ENCODE measurements around the gene LAMTOR4.
"Not testable (repeated sequence)": the region's sequence is repeated elsewhere in the genome, so short reads cannot be mapped to it uniquely, and the experiment has no call there.

Gene LAMTOR4

DNA sequence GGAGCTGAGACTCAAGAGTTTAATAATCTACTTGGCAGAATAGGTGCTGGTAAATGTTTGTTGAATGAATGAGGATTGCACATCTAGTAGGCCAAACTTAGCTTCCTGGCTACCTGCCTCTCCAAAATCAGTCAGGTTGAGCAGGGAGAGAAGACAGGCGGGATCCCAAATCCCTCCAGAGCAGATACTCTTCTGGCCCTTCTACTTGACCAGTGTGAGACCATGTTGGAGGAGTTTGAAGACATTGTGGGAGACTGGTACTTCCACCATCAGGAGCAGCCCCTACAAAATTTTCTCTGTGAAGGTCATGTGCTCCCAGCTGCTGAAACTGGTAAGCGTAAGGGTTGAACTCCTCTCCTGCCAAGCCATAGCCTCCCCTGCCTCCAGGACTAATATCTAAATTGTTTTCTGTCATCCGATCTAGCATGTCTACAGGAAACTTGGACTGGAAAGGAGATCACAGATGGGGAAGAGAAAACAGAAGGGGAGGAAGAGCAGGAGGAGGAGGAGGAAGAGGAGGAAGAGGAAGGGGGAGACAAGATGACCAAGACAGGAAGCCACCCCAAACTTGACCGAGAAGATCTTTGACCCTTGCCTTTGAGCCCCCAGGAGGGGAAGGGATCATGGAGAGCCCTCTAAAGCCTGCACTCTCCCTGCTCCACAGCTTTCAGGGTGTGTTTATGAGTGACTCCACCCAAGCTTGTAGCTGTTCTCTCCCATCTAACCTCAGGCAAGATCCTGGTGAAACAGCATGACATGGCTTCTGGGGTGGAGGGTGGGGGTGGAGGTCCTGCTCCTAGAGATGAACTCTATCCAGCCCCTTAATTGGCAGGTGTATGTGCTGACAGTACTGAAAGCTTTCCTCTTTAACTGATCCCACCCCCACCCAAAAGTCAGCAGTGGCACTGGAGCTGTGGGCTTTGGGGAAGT lies 24.2 kb upstream of the LAMTOR4 start:
- DNase-seq: no peak

DNA sequence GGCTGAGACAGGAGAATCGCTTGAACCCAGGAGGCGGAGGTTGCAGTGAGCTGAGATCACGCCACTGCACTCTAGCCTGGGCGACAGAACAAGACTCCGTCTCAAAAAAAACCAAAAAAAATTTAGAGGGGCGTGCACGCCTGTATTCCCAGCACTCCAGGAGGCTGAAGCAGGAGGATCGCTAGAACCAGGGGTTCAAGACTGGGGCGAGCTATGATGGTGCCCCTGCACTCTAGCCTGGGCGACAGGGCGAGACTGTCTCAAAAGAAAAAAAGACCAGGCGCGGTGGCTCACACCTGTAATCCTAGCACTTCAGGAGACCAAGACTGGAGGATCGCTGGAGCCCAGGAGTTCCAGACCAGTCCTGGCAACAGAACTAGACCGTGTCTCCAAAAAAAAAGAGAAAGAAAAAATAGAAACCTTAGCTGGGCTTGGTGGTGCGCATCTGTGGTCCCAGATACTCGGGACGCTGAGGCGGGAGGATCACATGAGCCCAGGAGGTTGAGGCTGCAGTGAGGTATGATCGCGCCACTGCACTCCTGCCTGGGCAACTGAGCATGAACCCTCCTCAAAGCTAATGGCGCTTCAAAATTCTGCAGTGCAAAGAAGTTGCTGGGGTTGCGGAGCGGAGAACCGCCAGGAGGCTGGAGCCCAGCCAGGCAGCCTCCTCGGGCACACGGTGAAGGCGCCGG lies 22.3 kb upstream of the LAMTOR4 start:
- no peak for DNase-seq

DNA sequence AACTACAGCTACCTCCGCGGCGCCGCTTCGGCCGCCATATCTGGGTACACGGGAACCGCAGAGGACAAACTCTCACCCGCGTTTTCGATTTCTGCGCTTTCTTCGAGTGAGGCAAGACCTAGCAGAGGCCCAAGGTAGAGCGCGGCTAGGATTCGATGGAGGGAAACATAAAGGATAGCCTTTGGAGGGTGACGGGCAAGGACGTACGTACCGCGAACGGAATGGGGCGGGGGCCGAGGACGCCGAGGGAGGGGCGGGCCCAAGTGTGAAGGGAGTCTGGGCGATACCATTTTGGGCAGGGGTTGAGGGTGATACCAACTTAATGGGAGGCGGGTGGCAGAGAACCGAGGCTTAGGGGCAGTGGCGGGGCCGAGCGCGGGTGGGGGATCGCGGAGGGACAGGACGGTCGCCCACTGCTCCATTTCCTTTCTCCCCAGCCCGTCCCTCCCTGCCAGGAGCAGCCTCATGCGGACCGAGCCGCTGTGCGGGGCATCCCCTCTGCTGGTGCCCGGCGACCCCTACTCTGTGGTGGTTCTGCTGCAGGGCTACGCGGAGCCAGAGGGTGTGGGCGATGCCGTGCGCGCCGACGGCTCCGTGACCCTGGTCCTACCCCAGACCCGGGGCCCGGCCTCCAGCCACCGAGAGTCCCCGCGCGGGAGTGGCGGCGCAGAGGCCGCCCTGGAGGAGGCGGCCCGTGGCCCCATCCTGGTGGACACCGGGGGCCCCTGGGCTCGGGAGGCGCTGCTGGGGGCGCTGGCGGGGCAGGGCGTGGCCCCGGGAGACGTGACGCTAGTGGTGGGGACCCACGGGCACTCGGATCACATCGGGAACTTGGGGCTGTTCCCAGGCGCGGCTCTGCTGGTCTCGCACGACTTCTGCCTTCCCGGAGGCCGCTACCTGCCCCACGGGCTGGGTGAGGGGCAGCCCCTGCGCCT lies 21.5 kb upstream of the LAMTOR4 start, which contains the start of gene MBLAC1:
MBLAC1 (plus strand) TSS at position 37 of the 935 bp plus-strand sequence; CDS start at position 466, 429 bp downstream.
- DNase-seq: peak; percentile 89

DNA sequence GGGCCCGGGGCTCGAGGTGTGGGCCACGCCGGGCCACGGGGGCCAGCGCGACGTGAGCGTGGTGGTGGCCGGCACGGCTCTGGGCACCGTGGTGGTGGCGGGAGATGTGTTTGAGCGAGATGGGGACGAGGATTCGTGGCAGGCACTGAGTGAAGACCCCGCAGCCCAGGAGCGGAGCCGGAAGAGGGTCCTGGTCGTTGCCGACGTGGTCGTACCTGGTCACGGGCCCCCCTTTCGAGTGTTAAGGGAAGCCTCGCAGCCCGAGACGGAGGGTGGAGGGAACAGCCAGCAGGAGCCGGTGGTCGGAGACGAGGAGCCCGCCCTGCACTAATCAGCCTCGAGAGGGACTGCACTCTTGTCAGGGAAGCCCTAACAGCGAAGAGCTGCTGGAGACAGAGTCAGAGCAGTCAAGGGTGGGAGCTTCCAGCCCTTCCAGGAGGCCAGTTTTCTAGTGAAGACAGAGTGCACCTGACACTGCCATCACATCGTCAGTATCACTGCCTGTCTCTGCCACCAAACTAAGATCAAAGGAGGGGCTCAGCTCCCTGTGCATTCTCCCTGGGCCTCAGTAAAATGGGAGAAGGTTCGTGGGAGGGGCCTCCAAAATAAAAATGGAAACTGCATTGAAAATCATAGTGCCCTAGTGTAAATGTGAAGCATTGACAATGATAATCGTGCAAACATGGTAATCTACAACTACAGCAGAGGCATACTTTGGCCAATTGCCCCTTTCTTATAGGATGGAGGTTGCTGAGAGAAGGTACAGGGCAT lies 20.7 kb upstream of the LAMTOR4 start:
- DNase-seq: peak; percentile 32

DNA sequence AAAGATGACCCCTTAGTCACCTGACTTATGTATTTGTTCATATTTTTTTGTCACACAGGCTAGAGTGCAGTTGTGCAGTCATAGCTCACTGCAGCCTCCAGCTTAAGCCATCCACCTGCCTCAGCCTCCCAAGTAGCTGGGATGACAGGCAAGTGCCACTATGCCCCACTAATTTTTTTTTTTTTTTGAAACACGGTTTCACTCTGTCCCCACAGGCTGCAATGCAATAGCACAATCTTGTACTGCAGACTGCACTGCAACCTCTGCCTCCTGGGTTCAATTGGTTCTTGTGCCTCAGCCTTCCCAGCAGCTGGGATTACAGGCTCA lies 20.1 kb upstream of the LAMTOR4 start:
- no peak for DNase-seq

GRCh38 chr7:100130220-100130607 lies 18.5 kb upstream of the LAMTOR4 start:
- DNase-seq: not testable (repeated sequence)

- peak; percentile 90 for DNase-seq
Measured at GRCh38 chr7:100130608-100131453, 17.9 kb upstream of the LAMTOR4 start.

- no peak for DNase-seq
Measured at GRCh38 chr7:100132126-100132525, 16.6 kb upstream of the LAMTOR4 start.

DNA sequence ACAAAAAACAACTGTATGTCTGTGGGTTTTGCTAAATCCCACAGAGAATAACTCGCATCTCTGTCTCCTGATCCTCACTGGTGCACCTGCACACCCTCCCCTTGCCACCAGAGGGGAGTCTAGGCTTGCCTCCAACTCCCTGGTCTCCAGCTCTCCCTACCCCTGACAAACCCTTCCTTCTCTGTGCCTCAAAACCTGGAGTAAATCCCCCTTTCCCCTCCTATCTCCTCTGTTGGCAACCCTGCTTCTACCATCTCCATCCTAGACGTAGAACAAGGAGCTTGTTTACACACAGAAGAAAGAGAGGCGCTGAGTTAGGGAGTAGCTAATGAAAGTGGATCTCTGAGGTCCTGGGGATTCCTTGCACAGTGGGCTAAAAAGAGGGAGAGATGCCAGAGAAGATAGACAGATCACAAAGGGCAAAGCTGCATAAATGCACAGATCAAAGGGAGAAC lies 16.0 kb upstream of the LAMTOR4 start:
- peak; percentile 65 for DNase-seq

- DNase-seq: no peak
Measured at GRCh38 chr7:100137851-100138760, 10.6 kb upstream of the LAMTOR4 start.

- no peak for DNase-seq
Measured at GRCh38 chr7:100141555-100141949, 7.2 kb upstream of the LAMTOR4 start.

- no peak for DNase-seq
Measured at GRCh38 chr7:100142461-100142860, 6.3 kb upstream of the LAMTOR4 start.

DNA sequence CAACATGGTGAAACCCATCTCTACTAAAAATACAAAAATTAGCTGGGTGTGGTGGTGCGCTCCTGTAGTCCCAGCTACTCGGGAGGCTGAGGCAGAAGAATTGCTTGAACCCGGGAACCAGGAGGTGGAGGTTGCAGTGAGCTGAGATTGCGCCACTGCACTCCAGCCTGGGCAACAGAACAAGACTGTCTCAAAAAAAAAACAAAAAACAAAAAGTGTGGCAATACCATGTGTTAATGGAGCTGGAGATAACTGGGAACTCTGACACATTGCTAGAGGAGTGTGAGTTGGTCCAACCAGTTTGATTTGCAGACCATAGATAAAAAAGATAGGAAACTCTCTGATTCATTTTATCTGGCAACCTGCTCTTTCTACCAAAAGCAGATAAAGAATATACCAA lies 2.4 kb upstream of the LAMTOR4 start:
- not testable (repeated sequence) for DNase-seq

- no peak for DNase-seq
Measured at GRCh38 chr7:100147278-100147677, 1.4 kb upstream of the LAMTOR4 start.

- no peak for DNase-seq
Measured at GRCh38 chr7:100148225-100148558, 526 bp upstream of the LAMTOR4 start.

GRCh38 chr7:100152404-100152803 lies 3.7 kb downstream of the LAMTOR4 start:
- DNase-seq: no peak

- no peak for DNase-seq
Measured at GRCh38 chr7:100152937-100153666, 4.4 kb downstream of the LAMTOR4 start.

- DNase-seq: no peak
Measured at GRCh38 chr7:100153708-100154535, 5.2 kb downstream of the LAMTOR4 start.

All from activated CD8-positive, alpha-beta memory T cell treated with anti-CD3 and anti-CD28 coated beads, Interleukin-2, amount 50 U/mL, for 4 hours (primary cell).